Measurements from ENCODE around the gene PGAP6.
A peak's percentile ranks its signal among the peaks of the same experiment; 100 is the strongest.
"Not testable (repeated sequence)": the region's sequence is repeated elsewhere in the genome, so short reads cannot be mapped to it uniquely, and the experiment has no call there.

Gene PGAP6, protein sequence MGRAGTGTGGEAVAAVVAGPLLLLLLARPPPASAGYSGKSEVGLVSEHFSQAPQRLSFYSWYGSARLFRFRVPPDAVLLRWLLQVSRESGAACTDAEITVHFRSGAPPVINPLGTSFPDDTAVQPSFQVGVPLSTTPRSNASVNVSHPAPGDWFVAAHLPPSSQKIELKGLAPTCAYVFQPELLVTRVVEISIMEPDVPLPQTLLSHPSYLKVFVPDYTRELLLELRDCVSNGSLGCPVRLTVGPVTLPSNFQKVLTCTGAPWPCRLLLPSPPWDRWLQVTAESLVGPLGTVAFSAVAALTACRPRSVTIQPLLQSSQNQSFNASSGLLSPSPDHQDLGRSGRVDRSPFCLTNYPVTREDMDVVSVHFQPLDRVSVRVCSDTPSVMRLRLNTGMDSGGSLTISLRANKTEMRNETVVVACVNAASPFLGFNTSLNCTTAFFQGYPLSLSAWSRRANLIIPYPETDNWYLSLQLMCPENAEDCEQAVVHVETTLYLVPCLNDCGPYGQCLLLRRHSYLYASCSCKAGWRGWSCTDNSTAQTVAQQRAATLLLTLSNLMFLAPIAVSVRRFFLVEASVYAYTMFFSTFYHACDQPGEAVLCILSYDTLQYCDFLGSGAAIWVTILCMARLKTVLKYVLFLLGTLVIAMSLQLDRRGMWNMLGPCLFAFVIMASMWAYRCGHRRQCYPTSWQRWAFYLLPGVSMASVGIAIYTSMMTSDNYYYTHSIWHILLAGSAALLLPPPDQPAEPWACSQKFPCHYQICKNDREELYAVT

DNA sequence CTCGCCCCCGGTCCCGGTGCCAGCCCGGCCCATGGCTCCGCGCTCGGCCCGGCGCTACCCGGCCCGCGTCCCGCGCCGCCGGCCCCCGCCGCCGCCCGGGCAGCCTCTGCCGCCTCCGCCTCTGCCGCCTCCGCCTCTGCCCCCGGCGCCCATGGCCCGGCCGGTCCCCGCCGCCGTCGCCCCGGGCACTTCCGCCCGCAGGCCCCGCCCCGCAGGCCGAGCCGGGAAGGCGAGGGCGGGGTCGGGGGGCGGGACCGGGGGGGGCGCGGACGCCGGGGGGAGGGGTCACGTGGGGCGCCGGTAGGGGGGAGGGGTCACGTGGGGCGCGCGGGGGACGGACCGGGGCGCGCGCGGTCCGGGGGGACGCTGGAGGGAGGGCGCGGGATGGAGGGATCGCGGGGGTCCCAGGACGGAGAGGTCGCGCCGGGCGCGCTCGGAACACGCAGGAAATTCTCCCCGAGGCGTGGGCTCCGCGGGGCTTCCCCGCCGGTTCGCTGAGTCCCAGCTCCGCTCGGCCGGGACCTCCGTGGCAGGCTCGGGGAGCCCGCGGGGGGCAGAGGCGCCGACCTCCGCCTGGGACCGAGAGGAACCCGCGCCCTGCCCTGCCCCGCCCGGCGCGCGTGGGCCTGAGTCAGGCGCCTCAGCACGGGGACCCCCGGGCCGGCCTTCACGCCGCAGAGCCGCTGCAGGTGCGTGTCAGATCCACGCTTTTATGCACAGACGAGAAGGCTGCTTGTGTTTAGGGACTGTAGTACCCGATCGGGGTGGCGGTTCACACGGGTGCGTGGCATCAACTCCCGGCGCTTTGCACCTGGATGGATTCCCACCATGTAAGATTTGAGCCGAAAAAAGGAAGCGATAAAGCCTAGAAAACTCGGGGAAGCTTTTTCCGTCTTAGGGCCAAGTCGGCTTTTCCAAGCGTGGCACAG, at the start of gene PGAP6:
Gene PGAP6 (minus strand): TSS at position 190 of the 929 bp plus-strand sequence. CDS start 157 bp downstream, at position 33.
- DNase-seq = peak; percentile 47 to 74

DNA sequence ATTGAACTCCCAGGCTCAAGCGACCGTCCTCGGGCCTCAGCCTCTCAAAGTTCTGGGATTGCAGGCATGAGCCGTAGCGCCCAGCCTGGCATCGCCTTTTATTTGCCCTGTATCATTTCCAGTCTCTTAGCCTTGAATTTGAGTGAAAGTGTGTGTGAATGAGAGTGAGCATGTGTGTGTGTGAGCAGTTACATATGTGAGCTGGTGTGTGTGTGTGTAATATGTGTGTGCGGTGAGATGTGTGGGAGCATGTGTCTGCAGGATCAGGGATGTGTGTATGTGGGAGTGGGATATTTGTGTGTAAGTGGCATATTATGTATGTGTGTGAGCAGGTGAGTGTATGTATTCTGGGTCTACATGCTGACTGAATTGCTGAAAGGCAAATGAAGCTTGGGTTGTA, 49.1 kb upstream of the PGAP6 start:
- DNase-seq = no peak

DNA sequence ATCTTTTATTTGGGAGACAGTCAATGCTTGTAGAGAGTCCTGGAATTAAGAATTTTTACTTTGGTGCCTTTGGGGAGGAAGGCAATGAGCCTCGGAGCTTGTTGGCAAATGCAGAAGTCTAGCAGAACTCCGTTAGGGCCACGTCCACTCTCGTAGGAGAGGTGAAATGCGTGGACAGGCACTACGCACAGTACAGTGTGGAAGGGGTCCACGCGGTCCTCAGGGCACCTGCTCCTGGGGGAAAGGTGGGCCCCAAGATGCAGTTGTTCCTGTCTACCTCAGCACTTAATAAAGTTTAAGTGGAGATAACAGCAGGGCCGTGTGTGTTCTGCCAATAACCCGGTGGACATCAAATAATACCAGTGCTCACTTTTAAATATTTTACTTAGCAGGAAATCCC, 45.5 kb upstream of the PGAP6 start:
- DNase-seq = no peak

DNA sequence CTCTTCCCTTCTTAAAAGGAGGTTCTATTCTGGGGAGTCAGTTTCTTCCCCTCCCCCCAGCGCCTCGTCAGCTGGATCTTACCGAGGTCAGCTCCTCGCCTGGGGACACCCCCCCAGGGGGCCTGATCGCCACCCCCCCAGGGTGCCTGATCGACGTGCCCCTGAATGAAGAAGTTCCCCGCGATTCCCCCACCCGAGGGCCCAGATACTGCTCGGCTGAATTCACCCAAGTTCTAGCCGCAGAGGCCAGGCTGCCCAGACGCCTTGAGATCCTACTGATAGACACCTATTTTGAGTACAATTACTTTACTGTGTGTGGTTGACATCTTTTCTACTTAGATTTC, 45.1 kb upstream of the PGAP6 start:
- no peak for DNase-seq

DNA sequence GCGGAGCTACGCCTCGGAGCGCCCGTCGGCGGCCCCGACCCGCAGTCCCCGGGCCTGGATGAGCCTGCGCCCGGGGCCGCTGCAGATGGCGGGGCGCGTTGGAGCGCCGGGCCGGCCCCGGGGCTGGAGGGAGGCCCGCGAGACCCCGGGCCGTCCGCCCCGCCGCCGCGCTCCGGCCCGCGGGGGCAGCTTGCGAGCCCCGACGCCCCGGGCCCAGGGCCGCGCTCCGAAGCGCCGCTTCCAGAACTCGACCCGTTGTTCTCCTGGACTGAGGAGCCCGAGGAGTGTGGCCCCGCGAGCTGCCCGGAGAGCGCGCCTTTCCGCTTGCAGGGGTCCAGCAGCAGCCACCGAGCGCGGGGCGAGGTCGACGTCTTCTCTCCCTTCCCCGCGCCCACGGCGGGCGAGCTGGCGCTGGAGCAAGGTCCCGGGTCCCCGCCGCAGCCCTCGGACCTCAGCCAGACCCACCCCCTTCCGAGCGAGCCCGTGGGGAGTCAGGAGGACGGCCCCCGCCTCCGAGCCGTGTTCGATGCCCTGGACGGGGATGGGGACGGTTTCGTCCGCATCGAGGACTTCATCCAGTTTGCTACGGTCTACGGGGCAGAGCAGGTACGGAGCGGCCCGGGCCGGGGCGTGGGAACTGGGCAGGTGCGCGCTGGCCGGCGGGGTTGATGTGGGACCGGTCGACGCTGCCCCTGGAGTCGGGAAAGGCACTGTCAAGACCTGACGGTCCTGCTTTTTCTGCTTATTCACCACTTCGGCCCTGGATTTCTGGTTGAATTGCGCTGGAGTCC, 44.5 kb upstream of the PGAP6 start:
- no peak for DNase-seq

DNA sequence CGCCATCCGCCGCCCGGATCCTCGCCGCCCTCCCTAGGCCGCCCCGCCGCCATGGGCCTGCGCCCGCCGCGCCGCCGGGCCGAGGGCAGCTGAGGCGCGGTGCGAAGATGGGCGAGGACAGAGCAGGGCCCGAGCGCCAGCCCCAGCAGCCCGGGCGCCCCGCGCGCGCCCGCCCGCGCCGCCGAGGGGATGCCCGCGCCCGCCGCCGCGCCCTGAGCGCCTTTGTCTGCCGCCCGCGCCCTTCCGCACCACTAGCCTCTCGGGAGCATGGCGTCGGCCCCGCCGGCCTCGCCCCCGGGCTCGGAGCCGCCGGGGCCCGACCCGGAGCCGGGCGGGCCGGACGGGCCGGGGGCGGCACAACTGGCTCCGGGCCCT, 43.9 kb upstream of the PGAP6 start:
- no peak for DNase-seq

DNA sequence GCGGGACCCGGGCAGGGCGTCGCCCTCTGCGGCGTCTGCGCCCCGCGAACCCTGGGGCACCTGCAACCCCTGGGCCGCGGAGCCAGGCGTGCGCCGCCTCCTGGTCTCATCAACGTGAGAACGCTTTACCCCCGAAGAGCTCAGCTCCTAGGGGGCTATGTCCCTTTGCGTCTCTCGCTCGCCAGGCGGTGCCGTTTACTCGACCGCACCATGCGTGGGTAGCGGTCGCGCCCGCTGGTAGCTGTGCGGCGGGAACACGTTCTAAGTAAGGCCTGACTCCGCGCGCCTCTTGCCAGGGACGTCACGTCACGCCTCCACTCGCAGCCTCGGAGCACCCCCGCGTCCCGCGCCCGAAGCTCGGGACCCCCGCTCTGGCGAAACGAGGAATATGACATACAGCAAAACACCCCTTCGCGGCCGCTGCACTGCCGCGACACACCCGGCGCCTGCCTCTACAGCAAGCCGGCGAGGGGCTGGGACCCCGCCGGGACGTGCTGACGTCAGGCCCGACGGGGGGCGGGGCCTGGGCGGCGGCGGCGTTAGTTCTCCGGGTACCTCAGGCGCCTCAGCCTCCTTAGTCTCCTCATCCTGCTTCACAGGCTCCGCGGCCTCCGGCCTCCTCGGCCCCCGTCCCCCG, 43.4 kb upstream of the PGAP6 start, which contains the start of gene RAB11FIP3:
Gene RAB11FIP3 (plus strand): TSS at position 568 of the 637 bp plus-strand sequence. CDS start 358 bp downstream, outside the sequence.
- peak; percentile 84 to 86 for DNase-seq

DNA sequence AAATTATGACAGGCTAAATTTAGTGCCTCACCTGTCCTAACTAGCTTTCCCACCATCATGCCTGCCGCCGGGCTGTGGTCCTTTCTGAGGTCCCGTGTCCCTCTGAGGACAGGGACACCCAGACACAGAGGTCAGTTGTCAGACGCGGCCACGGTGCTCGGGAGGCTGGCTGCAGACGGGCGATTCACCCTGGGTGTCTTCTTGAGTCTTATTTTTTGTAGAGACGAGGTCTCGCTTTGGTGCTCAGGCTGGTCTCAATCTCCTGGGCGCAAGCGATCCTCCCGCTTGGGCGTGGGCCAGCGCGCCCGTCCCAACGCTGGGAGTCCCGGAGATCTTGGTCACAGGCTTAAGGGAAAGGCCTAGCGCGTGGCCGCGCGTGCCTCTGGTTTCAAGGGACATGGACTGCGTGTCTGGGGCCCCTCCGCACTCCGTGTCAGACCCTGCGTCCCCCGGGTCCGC, 42.9 kb upstream of the PGAP6 start:
- no peak for DNase-seq

DNA sequence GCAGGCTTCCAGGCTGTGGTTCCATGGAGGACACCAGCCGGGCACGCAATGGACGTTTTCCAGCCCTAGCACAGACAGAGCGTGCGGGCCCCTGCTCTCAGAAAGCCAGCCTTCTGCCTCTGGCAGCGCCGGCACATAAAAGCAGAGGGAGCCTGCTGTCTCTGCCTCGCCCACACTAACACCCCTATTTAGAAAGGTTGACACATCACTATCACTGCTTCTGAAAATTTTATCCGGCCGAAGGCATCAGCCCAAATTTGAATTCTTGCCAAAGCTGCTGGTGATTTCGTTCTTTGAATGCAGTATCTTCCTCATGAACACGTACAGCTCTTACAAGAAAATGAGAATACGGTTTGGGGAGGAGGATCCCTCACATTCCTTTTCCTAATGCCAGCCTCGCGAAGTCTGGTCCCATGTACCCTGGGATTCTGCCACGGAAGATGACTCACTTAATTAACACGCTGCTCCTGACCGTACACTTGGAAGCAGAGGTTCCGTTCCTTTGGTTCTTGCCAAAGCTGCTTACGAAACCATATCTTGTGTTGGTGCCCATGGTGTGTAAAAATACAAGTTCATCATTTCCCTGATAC, 42.4 kb upstream of the PGAP6 start:
- no peak for DNase-seq

DNA sequence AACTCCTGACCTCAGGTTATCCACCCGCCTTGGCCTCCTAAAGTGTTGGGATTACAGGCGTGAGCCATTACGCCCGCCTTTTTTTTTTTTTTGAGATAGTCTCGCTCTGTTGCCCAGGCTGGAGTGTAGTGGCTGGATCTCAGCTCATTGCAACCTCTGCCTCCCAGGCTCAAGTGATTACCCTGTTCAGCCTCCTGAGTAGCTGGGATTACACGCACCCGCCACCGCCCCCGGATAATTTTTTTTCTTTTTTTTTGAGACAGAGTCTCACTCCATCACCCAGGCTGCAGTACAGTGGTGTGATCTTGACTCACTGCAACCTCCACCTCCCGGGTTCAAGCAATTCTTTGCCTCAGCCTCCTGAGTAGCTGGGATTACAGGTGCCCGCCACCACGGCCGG, 40.4 kb upstream of the PGAP6 start:
- DNase-seq = not testable (repeated sequence)

DNA sequence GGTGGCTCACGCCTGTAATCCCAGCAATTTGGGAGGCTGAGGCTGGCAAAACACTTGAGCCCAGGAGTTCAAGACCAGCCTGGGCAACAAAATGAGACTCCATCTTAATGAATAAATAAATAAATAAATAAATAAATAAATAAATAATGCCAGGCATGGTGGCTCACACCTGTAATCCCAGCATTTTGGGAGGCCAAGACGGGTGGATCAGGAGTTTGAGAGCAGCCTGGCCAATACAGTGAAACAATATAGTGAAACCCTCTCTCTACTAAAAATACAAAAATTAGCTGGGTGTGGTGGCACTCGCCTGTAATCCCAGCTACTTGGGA, 33.4 kb upstream of the PGAP6 start:
- DNase-seq = not testable (repeated sequence)

DNA sequence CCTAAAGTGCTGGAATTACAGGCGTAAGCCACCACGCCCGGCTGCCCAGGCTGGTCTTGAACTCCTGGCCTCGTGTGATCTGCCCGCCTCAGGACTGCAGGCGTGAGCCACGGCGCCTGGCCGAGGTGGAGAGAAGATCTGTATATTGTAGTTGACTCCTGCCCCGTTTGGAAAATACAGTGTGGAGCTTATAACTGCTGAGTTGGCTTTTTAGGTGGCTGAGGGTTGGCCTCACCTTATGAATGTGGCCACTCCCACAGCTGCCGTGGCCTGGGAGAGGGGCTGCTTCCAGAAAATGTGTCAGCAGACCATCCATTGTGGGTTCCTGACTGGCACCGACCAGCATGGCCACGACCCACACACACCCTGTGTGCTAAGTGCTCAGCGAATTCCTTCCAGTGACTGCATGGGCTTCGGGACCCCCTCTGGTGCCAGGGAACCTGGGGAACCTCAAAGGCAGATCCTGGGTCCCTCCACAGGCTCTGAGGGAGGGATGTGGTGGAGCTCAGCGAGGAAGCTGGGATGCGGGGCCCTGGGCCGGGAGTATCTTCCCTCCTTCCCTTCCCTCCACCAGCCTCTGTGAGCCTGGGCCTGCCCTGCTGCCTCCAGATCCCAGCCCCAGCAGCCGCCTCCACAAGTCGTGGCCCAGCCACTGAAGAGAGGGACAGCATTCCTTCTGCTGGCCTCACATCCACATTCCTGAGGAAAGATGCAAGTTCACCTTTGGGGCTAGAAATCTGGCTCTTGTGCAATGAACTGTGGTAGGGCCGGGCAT, 32.8 kb upstream of the PGAP6 start:
- no peak for DNase-seq

DNA sequence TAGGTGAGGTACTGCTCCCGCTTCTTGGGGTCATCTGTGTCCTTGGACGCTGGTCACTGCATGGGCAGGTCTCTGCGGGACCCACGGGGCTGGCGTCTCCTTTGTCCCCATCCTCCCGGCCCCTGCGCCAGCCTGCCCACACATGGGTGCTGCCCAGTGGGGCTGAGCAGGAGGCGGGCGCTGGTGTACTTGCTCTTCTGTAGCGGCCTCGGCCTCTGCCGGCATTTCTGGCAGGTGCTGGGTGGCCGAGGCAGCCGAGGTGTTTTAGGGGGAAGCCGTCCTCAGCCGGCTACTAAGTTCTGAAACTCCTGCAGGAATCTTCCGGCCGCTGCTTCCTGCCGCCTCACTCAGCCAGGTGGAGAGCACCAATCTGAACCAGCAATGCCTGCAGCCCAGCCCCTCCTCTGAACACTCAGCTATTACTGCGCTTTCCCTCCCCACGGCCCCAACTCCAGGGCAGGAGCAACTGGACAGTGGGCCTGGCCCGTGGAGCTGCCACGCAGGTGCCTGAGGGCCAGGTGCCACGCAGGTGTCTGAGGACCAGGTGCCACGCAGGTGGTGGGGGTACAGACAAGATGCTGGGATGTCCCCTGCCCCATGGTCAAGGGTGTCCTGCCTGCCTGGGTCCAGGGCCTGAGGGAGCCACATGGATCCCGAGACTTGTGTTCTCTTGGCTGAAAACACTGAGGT, 29.9 kb upstream of the PGAP6 start:
- no peak for DNase-seq

DNA sequence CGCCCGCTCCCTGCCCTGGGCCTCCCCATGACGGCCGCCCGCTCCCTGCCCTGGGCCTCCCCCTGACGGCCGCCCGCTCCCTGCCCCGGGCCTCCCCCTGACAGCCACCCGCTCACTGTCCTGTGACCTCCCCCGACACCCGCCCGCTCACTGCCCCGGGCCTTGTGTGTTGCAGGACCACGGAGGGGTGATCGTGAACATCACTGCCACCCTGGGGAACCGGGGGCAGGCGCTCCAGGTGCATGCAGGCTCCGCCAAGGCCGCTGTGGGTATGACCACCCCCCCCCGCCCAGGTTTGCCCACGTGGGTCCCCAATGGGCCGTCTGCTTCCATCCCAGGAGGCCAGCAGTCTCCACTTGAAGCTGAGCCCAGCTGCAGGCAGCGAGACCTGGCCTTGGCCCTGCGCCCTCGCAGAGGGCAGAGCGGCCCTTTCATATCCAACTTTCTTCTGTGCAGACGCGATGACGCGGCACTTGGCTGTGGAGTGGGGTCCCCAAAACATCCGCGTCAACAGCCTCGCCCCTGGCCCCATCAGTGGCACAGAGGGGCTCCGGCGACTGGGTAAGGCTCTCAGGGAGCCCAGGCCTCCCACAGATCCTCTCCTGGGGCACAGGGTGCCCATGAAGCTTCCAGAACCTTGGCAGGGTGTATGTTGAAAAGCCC, 28.9 kb upstream of the PGAP6 start:
- DNase-seq = no peak

DNA sequence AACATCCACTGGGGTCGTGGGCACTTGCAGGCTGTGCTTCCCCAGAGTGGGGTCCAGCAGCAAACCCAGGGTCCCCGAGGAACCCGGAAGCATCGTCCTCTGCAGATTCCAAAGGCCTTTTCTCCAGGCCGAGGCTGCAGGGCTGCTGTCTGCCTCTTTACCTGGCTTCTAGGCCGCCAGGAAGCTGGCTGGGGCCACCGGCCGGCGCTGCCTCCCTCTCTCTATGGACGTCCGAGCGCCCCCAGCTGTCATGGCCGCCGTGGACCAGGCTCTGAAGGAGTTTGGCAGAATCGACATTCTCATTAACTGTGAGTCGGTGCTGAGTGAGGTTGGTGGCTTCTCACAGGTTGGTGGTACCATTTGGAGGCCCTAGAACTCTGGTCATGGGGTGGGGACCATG, 25.5 kb upstream of the PGAP6 start:
- no peak for DNase-seq

DNA sequence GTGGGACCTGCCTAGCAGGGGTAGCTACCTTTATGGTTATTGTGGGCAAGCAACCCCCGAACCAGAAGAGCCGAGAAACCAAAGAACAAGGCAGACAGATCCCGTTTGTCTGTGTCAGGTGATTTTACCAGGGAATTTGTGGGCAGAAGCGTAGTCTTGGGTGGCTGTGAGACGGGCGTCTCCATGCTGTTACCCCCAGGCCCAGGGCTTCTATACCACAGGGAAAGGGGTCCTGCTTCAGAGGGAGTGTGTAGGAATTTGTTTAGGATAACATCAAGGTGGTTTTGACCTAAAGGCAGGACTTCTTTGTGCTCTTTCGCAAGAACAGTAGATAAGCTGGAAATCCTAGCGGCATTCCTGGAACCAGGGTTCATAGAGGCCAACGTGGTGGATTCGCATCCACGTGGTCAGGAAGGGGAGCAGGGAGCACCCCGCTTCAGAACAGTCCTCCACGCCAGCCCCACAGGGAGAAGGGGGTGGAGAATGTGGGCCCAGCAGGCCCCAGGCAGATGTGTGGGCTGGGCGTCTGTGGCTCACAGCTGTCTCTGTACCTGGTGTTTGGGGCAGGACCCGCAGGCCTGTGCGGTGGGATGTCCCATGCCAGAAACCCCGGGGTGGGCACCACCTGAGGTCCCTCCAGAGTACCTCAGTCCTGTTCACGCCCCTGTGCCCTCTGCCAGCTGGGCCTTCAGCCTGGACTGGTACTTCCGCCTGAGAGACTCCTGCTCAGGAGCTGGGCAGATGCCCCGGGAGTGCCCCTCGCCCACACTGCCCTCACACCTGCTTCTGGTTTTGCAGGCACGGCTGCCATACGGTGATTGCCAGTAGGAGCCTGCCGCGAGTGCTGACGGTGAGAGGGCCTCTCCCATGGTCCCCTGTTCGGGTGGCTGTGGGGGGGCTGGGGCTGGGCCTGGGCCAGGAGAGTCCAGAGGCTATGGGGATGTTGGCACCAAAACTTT, 24.0 kb upstream of the PGAP6 start:
- no peak for DNase-seq

DNA sequence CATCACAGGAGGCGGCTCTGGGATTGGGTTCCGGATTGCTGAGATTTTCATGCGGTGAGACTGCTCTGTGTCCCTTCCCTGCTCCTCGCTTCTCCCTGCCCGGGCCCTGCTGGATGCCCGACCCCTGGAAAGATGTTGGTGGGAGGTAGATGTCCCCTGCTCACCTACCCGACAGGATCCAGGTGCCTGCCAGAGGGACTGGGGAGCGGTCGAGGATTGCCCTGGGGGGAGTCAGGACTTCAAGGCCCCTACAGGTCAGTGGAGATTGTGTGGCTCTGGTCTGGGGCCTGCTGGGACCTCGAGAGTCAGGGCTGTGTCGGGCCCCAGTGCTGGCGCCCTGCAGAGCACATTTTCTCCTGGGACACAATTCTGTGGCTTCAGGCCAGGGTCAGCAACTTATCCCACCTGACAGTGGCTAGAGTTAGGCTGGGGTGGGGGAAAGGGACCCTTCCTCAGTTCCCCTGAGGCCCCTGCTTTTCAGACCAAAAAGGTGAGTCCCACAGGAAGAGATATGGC, 23.3 kb upstream of the PGAP6 start:
- no peak for DNase-seq

All from CD4-positive, alpha-beta T cell treated with Interleukin-4 for 1 hour (primary cell).